T-cell (primary cell): Measurements from ENCODE around the gene DKKL1. TPM values are rescaled to one million over a fixed set of nuclear protein-coding genes. Genes with fewer than 3 reads are reported as not detected.

Experiments
- ATAC-seq, 4 experiments: fragments of 200-7000 bp in 3 of 4; fragments of 150-1000 bp in 1 of 4; cut with Tn5 transposase; replicated peaks in 1 of 4; 1 replicate in 3 of 4; 2 replicates in 1 of 4; pipeline ENCODE4 v1.10.0; 2021; ENCODE audit warnings: moderate library complexity in 3 of 4, mild to moderate bottlenecking in 2 of 4, moderate number of reproducible peaks in 1 of 4
- CTCF ChIA-PET, 2 donors: fragments of 300-600 bp; sonication (Branson Sonifier 250); formaldehyde crosslinking; loops; one replicate each; lab custom pipeline; 2022; ENCODE audit warnings: antibody characterized with exemption in 2 of 2; lab: Charles Lee
- POLR2A ChIA-PET, 2 donors: fragments of 300-600 bp; sonication (Branson Sonifier 250); formaldehyde crosslinking; loops; one replicate each; lab custom pipeline; 2022; ENCODE audit warnings: antibody characterized with exemption in 2 of 2; lab: Charles Lee
- DNase-seq, 35 experiments: peaks; one replicate each; pipeline versions ENCODE4 v3.0.0 to v3.0.0-alpha.2; 2013 to 2023
- H3K27ac ChIP-seq: one replicate; pipeline ENCODE4 v1.5.1; 2013; ENCODE audit warnings: low read length
- H3K27me3 ChIP-seq, 2 experiments: replicated peaks in 1 of 2; 1 replicate in 1 of 2; 2 replicates in 1 of 2; pipeline versions ENCODE4 v1.6.1 to v1.7.0; 2013; ENCODE audit warnings: low read length in 1 of 2, mixed read lengths in 1 of 2; ENCODE audit not compliant: control insufficient read depth in 2 of 2, insufficient read depth in 2 of 2; ENCODE audit errors: extremely low read depth in 1 of 2
- H3K36me3 ChIP-seq, 2 donors: 1 replicate in 1 of 2; 2 replicates in 1 of 2; pipeline versions ENCODE4 v1.6.1 to v1.7.0; 2013; ENCODE audit warnings: low read length in 1 of 2; ENCODE audit not compliant: control insufficient read depth in 2 of 2, insufficient read depth in 1 of 2; ENCODE audit errors: extremely low read depth in 1 of 2
- H3K4me1 ChIP-seq, 2 experiments: 1 replicate in 1 of 2; 2 replicates in 1 of 2; pipeline versions ENCODE4 v1.6.1 to v1.7.0; 2013; ENCODE audit warnings: low read length in 2 of 2, mixed read lengths in 1 of 2; ENCODE audit not compliant: insufficient read depth in 2 of 2, control insufficient read depth in 1 of 2; ENCODE audit errors: extremely low read depth in 1 of 2
- H3K4me3 ChIP-seq, 2 donors: 1 replicate in 1 of 2; 2 replicates in 1 of 2; pipeline versions ENCODE4 v1.5.1 to v1.7.0; 2013; ENCODE audit warnings: mild to moderate bottlenecking in 2 of 2, low read length in 1 of 2, moderate library complexity in 1 of 2; ENCODE audit not compliant: control insufficient read depth in 1 of 2; ENCODE audit errors: extremely low read depth in 1 of 2
- H3K9me3 ChIP-seq: 2 replicates; pipeline ENCODE4 v1.7.0; 2013
- H3K27ac Mint-ChIP-seq, 2 donors: one replicate each; pipeline ENCODE4 v1.8.0; 2020 to 2021; ENCODE audit warnings: mild to moderate bottlenecking in 2 of 2, mixed read lengths in 2 of 2
- H3K27me3 Mint-ChIP-seq, 2 donors: one replicate each; pipeline ENCODE4 v1.8.0; 2021 to 2022; ENCODE audit warnings: mixed read lengths in 2 of 2
- H3K36me3 Mint-ChIP-seq: one replicate; pipeline ENCODE4 v1.8.0; 2021; ENCODE audit warnings: mixed read lengths
- H3K4me1 Mint-ChIP-seq, 3 donors: one replicate each; pipeline ENCODE4 v1.8.0; 2020 to 2022; ENCODE audit warnings: mixed read lengths in 3 of 3, mild to moderate bottlenecking in 1 of 3
- H3K4me3 Mint-ChIP-seq, 3 donors: one replicate each; pipeline ENCODE4 v1.8.0; 2020 to 2022; ENCODE audit warnings: mild to moderate bottlenecking in 3 of 3, mixed read lengths in 3 of 3, moderate library complexity in 3 of 3
- H3K9me3 Mint-ChIP-seq, 3 donors: one replicate each; pipeline ENCODE4 v1.8.0; 2020 to 2022; ENCODE audit warnings: mixed read lengths in 3 of 3
- WGBS: methylation state at CpG from one replicate; pipeline ENCODE4 v1.1.5; 2013; ENCODE audit warnings: missing lambda C conversion rate; ENCODE audit not compliant: insufficient coverage; 5-methylcytosine and 5-hydroxymethylcytosine counted together
- total RNA-seq, 35 experiments: library from RNA in 6 of 35; stranded (reverse) in 6 of 35; fragments of 120-200 nt in 1 of 35; gene quantifications; one replicate each; pipeline versions ENCODE4 v1.2.1 to v1.2.4 and lab custom pipeline; 2013 to 2026

Gene DKKL1
- total RNA-seq, 5 donors from 2014 or later (not counting 1 experiment from before 2014, with no cell fraction given), result not detected

DNA sequence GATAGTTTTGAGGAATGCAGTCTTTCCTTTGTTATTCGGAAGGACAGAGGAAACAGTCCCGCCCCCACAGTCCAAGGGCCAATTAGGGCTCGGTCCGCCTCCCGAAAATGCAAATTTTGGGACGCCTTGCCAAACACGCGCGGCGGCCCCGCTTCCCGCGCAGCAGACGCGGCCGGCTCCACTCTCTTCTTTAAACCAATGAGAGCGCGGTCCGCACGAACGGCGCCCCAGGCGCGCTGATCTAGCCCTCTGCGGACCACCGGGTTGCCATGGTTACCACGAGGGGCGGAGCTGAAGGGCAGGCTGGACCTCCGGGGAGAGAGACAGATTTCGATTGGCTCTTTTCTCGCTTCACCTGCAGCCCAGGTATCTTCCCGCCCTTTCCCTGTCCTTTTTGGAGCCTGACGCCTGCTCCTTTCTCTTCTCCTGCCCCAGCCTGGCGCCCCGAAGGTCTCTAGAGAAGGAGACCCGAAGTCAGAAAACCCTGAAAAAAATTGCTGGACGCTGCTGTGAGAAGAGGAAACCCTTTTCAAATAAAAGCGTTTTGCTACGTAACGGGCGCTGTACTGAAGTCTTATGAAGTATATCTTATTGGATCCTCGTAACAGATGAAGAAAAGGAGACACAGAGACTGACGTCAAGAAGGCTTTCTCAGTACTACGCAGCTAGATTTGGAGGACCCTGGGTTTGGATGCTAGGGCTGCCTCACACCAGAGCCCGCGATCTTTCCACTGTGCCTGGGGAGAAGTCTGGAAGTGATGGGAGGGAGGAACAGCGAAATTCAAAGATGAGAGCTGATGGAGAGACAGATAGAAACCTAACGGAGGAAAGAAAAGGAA lies 57.6 kb downstream of the DKKL1 start:
- ATAC-seq, result peak in 2 of 4 experiments; percentile 39 to 64
- H3K4me1 Mint-ChIP-seq, result peaks cover 43 to 57% (median 53%) of the 10 kb centered on the region in 3 donors
- no peak overlapping the region for H3K27ac Mint-ChIP-seq
- no peaks in the 10 kb centered on the region for H3K36me3 Mint-ChIP-seq
- Histone ChIP-seq H3K27ac (no peak overlapping the region), H3K4me3 (peak overlapping the region in 1 of 2 donors; percentile 39), H3K4me1 (peaks cover 13 to 42% of the 10 kb centered on the region in 2 experiments), H3K27me3 (peaks cover 12 to 94% of the 10 kb centered on the region in 2 experiments), H3K9me3 (no peaks in the 10 kb centered on the region), H3K36me3 (no peaks in the 10 kb centered on the region)
- peak in 5 of 35 experiments; percentile 20 to 54 (median 32) for DNase-seq
- 10% methylated on average over 37 of the region's 48 CpGs for WGBS
- peaks cover 75 to 83% of the 10 kb centered on the region in 2 donors for H3K27me3 Mint-ChIP-seq
- ChIA-PET POLR2A (no interaction called here), CTCF (interaction anchor here in 1 of 2 donors (0.6 kb wide), 1 partner anchor 420 kb away, joined by 3 read pairs; no protein-coding TSS in a partner anchor)
- H3K9me3 Mint-ChIP-seq, result no peaks in the 10 kb centered on the region
- peak overlapping the region; percentile 31 to 82 (median 35) for H3K4me3 Mint-ChIP-seq

DNA sequence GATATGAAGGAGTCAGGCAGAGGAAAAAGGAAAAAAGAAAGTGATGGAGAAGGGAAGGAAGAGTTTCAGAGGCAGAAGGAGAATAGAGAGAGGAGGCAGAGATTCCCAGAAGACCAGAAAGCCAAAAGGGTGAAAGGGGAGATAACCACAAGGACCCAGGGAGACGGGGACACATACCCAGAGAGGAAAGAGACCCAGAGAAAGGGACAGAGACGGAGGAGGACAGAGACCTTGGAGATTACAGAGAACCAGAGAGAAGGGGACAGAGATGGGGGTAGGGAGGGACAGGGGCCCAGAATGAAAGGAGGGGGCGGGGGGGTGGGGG lies 58.2 kb downstream of the DKKL1 start:
- Mint-ChIP-seq H3K27me3 (peaks cover 81 to 89% of the 10 kb centered on the region in 2 donors), H3K27ac (no peak overlapping the region), H3K4me3 (peak overlapping the region in 2 of 3 donors; percentile 35 to 82), H3K9me3 (no peaks in the 10 kb centered on the region), H3K4me1 (peaks cover 49 to 63% (median 59%) of the 10 kb centered on the region in 3 donors), H3K36me3 (peaks cover 2% of the 10 kb centered on the region)
- peaks cover 12 to 95% of the 10 kb centered on the region in 2 experiments for H3K27me3 ChIP-seq
- peaks cover 13 to 46% of the 10 kb centered on the region in 2 experiments for H3K4me1 ChIP-seq
- H3K4me3 ChIP-seq, result no peak overlapping the region
- no peaks in the 10 kb centered on the region for H3K9me3 ChIP-seq
- DNase-seq, result no peak
- no peaks in the 10 kb centered on the region for H3K36me3 ChIP-seq
- CTCF ChIA-PET, result interaction anchor here in 1 of 2 donors (0.5 kb wide), 1 partner anchor 85 kb away, joined by 4 read pairs; no protein-coding TSS in a partner anchor
- H3K27ac ChIP-seq, result no peak overlapping the region
- POLR2A ChIA-PET, result no interaction called here
- no peak for ATAC-seq
- WGBS, result 14% methylated on average over 1 of the region's 3 CpGs

DNA sequence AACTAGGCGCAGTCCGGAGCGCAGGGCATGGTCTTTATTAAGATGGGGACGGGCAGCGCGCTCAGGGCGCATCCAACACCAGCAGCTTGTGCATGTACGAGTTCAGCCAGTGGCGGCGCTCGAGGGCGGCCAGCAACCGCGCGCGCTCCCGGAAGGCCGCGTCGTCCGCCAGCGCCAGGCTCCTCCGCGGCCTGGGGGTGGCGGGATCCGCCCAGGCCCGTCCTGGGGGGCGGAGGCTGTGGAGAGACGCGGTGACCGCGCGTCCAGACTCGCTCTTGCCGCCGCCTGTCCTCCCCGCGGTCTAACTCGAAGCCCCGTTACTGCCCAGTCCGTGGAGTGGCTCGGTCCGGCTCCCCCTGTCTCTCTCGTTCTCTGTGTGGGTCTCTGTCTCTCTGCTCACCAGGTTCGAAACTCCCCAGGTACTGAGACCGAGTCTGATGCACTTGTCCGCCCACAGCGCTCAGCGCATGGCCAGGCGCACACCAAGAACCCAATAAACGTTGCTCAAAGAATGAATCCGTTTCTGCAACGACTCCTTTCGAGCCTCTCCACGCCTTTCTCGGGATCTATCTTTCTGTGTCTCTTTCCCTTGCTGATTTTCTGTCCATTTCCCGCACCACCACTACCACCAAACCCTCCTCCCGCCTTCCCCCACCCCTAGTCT lies 58.9 kb downstream of the DKKL1 start:
- ChIA-PET POLR2A (no interaction called here), CTCF (interaction anchor here in 1 of 2 donors (0.5 kb wide), 1 partner anchor 84 kb away, joined by 4 read pairs; no protein-coding TSS in a partner anchor)
- no peaks in the 10 kb centered on the region for H3K9me3 ChIP-seq
- ATAC-seq (peak; percentile 36 to 50 (median 46)), DNase-seq (peak in 22 of 35 experiments; percentile 22 to 69 (median 42))
- 5% methylated on average over 58 of the region's 58 CpGs for WGBS
- peaks cover 52 to 69% (median 64%) of the 10 kb centered on the region in 3 donors for H3K4me1 Mint-ChIP-seq
- peak overlapping the region in 1 of 2 donors; percentile 65 for H3K27ac Mint-ChIP-seq
- peak overlapping the region; percentile 63 to 82 (median 76) for H3K4me3 Mint-ChIP-seq
- peaks cover 13 to 50% of the 10 kb centered on the region in 2 experiments for H3K4me1 ChIP-seq
- H3K27me3 ChIP-seq, result peaks cover 12 to 95% of the 10 kb centered on the region in 2 experiments
- H3K27ac ChIP-seq, result no peak overlapping the region
- H3K4me3 ChIP-seq, result peak overlapping the region; percentile 16 to 74
- no peaks in the 10 kb centered on the region for H3K9me3 Mint-ChIP-seq
- no peaks in the 10 kb centered on the region for H3K36me3 ChIP-seq
- peaks cover 87 to 92% of the 10 kb centered on the region in 2 donors for H3K27me3 Mint-ChIP-seq
- peaks cover 6% of the 10 kb centered on the region for H3K36me3 Mint-ChIP-seq

DNA sequence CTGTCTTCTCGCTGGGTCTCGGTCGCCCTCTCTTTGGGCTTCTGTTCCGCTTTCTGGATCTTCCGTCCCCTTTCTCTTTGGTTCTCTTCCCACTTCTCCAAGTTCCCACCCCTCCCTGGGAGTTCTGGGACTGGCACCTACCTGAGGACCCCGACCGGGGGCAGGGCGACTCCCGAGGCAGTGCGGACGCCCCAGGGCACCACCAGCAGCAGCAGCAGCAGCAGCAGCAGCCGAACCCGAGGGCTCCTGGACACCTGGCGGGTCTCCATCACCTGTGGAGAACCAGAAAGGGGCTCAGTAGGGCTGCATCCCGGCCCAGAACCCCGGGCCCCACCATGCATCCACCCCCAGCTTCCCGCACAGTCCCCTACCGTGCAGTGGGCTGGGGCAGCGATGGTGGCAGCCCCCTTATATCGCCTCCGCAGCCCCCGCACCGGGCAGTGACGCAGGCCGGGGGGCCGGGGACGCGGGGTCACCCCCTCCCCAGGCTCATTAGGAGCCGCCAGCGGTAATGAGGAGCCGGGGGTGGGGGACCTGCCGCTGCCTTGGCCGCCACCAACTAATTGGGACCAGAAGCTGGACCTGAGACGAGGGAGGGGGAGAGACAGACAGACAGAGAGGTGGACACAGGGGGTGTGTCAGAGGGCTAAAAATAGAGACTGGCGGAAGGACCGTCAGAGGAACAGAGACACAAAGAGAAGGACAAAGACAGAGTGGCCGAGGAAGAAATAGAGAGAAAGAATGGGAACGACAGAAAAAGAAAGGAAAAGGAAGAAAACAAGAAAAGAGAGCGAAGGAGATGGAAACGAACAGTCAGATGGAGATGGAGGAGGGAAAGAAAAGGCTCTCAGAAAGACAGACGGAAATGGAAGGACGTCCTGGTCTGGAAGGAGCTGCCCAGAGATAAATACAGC lies 59.7 kb downstream of the DKKL1 start, which contains the start of gene PTH2:
Gene PTH2 (minus strand): TSS at position 371 of the 914 bp plus-strand sequence. CDS start 102 bp downstream, at position 269.
- Histone ChIP-seq H3K4me1 (peaks cover 15 to 58% of the 10 kb centered on the region in 2 experiments), H3K9me3 (no peaks in the 10 kb centered on the region), H3K27ac (no peak within 1 kb of the TSS), H3K4me3 (peak within 1 kb of the TSS; percentile 16 to 74), H3K27me3 (peaks cover 12 to 96% of the 10 kb centered on the region in 2 experiments), H3K36me3 (no peaks in the 10 kb centered on the region)
- Mint-ChIP-seq H3K27me3 (peaks cover 86 to 92% of the 10 kb centered on the region in 2 donors), H3K36me3 (peaks cover 6% of the 10 kb centered on the region), H3K9me3 (no peaks in the 10 kb centered on the region), H3K4me1 (peaks cover 59 to 76% (median 70%) of the 10 kb centered on the region in 3 donors), H3K27ac (peak within 1 kb of the TSS in 1 of 2 donors; percentile 71), H3K4me3 (peak within 1 kb of the TSS; percentile 63 to 82 (median 76))
- ATAC-seq, result peak in 2 of 4 experiments; percentile 2 to 6
- DNase-seq, result no peak
- 6% methylated on average over 38 of the region's 42 CpGs for WGBS
- ChIA-PET CTCF (no interaction called here), POLR2A (interaction anchor here in 1 of 2 donors (0.7 kb wide), 1 partner anchor 12 kb away, joined by 4 read pairs; no protein-coding TSS in a partner anchor)

DNA sequence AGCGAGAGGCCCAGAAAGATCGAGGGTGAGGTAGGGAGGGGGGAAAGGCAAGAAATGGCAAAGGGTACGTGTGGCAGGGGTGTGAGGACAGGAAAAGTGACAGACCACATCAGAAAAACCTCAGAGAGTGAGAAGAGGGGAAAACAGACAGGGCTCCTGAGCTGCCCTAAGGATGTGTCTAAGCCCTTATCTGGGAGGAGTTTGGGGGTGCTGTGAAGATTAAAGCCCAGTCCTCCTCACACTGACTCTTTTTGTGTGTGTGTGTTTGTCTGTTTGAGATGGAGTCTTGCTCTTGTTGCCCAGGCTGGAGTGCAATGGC lies 60.3 kb downstream of the DKKL1 start:
- CTCF ChIA-PET, result no interaction called here
- no peaks in the 10 kb centered on the region for H3K9me3 Mint-ChIP-seq
- peaks cover 6% of the 10 kb centered on the region for H3K36me3 Mint-ChIP-seq
- H3K4me1 ChIP-seq, result peaks cover 15 to 64% of the 10 kb centered on the region in 2 experiments
- POLR2A ChIA-PET, result interaction anchor here (0.6 to 0.7 kb wide), 2 partner anchors 13 to 18 kb away, joined by 4 read pairs; no protein-coding TSS in a partner anchor
- no peak overlapping the region for H3K27ac ChIP-seq
- peak overlapping the region in 1 of 2 donors; percentile 58 for H3K27ac Mint-ChIP-seq
- DNase-seq (peak in 1 of 35 experiments; percentile 63), ATAC-seq (peak; percentile 16 to 54 (median 47))
- H3K36me3 ChIP-seq, result no peaks in the 10 kb centered on the region
- peak overlapping the region in 1 of 2 donors; percentile 19 for H3K4me3 ChIP-seq
- peaks cover 12 to 96% of the 10 kb centered on the region in 2 experiments for H3K27me3 ChIP-seq
- H3K4me1 Mint-ChIP-seq, result peaks cover 62 to 80% (median 75%) of the 10 kb centered on the region in 3 donors
- H3K4me3 Mint-ChIP-seq, result peak overlapping the region; percentile 53 to 82 (median 63)
- H3K9me3 ChIP-seq, result no peaks in the 10 kb centered on the region
- 0% methylated on average over 1 of the region's 3 CpGs for WGBS
- H3K27me3 Mint-ChIP-seq, result peaks cover 85 to 91% of the 10 kb centered on the region in 2 donors
